Esophagus muscularis mucosa (tissue), 3 donors: ENCODE measurements around the gene ZNF467.

Experiments used
- POLR2A ChIP-seq: fragments of 450-650 bp; IDR thresholded peaks from one replicate; pipeline ENCODE4 v1.6.1; 2017; ENCODE audit warnings: antibody characterized with exemption, moderate library complexity, mild to moderate bottlenecking, low read depth
- POLR2AphosphoS5 ChIP-seq, 2 donors: sonication (generic); formaldehyde crosslinking; IDR thresholded peaks; one replicate each; pipeline ENCODE4 v1.6.1; 2017; ENCODE audit warnings: antibody characterized with exemption in 2 of 2
- TF ChIP-seq, protein P1 (sequence below), 3 experiments: fragments of 200-600 bp in 2 of 3; fragments of 450-650 bp in 1 of 3; sonication (generic) in 2 of 3; IDR thresholded peaks; one replicate each; pipeline ENCODE4 v1.5.1; 2017 to 2019; ENCODE audit warnings: antibody characterized with exemption in 3 of 3, mild to moderate bottlenecking in 2 of 3, moderate library complexity in 1 of 3

DNA sequence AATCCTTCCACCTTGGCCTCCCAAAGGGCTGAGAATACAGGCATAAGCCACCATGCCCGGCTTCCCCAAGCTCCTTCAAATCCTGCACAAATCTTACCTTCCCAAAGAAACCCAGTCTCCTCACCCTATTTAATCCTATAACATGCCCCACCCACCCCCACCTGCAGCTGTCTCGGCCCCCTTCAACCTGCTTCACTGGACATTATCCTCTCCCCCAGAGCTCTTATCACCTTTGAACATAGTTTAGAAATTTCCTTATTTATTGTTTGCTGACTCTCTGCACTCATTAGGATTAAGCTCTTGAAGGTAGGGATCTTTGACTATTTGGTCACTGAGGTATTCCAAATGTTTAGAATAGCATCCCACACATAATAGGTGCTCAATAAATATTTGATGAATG, 3.5 kb downstream of the ZNF467 start:
- TF ChIP-seq, protein P1, sequence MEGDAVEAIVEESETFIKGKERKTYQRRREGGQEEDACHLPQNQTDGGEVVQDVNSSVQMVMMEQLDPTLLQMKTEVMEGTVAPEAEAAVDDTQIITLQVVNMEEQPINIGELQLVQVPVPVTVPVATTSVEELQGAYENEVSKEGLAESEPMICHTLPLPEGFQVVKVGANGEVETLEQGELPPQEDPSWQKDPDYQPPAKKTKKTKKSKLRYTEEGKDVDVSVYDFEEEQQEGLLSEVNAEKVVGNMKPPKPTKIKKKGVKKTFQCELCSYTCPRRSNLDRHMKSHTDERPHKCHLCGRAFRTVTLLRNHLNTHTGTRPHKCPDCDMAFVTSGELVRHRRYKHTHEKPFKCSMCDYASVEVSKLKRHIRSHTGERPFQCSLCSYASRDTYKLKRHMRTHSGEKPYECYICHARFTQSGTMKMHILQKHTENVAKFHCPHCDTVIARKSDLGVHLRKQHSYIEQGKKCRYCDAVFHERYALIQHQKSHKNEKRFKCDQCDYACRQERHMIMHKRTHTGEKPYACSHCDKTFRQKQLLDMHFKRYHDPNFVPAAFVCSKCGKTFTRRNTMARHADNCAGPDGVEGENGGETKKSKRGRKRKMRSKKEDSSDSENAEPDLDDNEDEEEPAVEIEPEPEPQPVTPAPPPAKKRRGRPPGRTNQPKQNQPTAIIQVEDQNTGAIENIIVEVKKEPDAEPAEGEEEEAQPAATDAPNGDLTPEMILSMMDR (IDR thresholded peaks at IDR 0.05): no peak
- TF ChIP-seq POLR2AphosphoS5 (IDR thresholded peaks at IDR 0.05) (no peak), POLR2A (no peak)
